NCI-H345 treated with DMSO at 0.1 percent for 48 hours (cell line): Measurements from ENCODE around the gene INTS1.
"Not testable (repeated sequence)": the region's sequence is repeated elsewhere in the genome, so short reads cannot be mapped to it uniquely, and the experiment has no call there.

Experiments used
- DNase-seq: peaks from one replicate; lab custom pipeline; 2025; ENCODE audit not compliant: unreplicated experiment; lab: John Stamatoyannopoulos, UW

The INTS1 gene

DNA sequence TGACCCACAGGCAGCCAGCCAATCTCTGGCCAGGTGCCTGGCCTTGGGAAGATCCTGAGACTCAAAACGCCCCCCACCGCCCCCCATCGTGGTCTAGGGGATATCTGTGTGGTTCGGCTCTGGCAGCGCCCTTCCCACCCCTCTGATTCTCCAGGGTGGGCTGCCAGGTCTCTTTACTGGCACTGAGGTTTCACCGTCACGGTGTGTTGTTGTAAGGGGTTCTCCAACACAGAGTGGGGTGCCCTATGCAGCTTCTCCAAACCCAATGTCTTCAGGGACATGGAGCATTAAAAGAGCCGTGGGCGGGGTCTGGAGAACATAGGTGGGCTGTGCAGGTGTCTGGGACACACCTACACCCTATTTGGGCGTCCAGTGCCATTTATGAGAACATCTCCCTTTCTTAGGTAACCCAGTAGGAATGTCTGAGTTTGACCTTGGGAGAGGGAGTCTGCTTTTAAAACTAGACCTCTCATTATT is 27.8 kb upstream of the INTS1 start:
- DNase-seq = no peak

DNA sequence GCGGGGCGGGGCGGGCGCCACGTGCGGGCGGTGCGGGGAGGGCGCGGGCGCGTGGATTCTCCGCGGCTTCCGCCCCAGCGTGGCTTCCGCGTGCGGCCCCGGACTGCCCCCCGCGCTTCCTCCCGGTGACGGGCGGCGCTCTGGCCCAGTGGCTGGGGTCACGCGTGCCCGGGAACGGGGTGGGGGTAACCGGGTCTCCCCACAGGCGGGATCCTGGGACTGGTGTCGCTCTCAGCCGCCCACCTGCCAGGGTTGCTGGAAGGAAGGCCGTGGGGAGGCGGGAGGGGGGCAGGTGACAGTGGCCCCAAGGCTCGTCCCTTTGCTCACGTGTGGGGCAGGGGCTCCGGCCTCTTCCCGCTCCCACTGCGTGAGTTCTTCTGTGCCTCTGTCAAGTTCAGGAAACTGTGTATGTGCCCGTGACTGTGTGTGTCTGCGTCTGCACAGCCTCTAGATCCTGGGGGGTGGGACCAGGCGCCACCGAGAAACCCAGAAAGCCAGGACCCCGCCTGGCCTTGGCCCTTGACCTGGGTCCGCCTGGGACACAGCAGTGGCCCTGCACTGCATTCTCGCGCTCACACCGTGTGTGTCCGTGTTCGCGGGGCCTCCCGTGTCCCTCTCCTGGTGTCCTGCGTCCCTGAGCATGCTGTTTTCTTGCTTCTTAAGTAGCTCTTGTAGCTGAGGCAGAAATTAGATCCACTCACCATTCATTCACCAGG is 27.2 kb upstream of the INTS1 start:
- DNase-seq = no peak

DNA sequence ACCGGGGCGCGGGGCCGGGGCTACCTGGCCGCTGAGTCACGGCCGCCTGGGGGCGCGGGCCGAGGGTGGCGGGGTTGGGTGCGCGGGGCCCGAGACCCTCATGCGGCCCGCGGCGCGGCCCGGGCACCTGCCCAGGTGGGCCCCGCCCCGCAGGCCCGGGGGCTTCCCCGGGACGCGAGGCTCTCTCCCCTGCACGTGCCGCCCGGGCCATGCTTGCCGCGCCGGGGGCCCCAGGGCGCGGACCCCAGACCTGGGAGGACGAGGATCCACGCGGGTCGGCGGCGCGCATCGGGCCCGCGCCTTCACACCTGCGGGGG is 26.7 kb upstream of the INTS1 start:
- no peak for DNase-seq

DNA sequence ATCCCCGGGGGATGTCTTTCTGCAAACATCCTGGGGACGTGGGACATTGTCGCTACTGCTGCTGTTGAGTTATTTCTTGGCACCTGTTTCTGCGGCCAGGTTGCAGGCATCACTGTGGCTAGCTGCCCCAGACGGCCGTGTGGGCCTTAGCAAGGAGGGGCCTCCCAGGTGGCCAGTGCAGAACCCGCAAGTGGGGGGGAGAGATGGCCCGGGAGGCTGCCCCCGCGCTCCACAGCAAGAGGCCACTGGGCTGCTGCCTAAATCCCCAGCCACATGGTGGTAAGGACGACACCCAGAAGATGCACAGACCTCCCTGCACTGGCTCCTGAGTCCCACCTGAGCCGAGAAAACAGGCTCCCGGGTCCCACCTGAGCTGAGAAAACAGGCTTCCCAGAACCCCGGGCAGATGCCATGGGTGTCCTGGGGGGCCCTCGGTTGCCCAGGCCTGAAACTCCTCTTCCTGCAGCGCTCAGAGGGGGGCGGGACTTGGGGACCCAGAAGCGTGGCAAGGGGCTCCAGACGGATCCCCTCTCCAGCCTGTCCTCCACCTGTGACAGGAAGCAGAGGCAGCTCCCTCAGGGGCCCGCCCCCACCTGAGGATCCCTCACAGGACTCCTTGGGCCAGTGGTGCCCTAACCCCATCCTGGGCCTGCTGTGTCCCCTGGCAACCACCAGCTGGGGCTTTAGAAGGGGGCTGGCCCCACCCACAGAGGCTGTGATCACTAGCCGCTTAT is 25.4 kb upstream of the INTS1 start:
- DNase-seq = no peak

DNA sequence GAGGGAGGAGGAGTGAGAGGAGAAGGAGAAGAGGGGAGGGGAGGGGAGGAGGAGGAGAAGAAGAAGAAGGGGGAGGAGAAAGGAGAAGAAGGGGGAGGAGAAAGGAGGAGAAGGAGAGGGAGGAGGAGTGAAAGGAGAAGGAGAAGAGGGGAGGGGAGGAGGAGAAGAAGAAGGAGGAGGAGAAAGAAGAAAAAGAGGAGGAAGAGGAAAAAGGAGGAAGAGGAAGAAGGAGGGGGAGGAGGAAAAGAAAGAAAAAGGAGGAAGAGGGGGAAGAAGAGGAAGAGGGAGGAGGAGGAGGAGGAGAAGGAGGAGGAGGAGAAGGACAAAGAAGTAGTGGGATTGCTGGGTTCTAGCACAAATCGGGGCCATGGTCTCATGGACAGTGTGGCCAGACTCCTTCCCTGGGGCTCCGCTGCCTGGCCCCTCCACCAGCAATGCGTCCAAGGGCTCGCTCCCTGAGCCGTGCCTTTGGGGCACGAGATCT is 22.1 kb upstream of the INTS1 start:
- DNase-seq = no peak

DNA sequence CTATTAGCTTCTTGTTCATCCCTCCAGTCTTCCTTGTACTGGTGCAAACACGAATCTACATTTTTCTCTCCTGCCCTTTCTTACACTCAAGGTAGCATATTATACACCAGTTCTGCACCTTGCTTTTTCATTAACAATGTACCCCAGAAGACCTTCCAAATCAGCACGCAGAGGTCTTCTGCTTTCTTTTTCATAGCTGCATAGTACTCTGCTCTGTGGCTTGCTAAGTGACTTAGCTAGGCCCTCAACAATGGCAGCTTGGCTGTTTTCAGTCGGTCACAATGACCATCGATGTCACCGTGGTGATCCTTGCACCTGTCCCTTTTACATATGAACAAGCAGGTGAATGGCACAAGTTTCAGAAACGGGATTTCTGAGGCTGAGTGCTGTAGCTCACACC is 21.2 kb upstream of the INTS1 start:
- DNase-seq = no peak

DNA sequence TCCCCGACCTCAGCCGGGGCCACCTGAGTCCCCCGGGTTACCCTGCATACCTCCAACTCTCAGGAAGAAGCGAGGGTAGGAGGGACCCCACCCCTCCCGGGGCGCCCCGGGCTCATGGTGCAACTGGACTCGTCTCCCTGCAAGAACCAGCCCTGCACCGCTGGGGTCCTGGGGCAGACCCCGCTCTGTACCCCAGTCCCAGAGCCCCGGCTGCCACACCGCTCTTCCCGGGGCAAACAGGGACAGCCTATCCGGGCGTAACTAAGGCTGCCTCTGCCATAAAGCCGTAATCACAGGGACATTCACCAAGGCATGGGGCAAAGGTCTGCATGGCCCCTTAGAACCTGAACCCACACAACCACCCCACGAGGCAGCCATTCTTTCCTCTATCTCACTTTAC is 19.7 kb upstream of the INTS1 start:
- no peak for DNase-seq

DNA sequence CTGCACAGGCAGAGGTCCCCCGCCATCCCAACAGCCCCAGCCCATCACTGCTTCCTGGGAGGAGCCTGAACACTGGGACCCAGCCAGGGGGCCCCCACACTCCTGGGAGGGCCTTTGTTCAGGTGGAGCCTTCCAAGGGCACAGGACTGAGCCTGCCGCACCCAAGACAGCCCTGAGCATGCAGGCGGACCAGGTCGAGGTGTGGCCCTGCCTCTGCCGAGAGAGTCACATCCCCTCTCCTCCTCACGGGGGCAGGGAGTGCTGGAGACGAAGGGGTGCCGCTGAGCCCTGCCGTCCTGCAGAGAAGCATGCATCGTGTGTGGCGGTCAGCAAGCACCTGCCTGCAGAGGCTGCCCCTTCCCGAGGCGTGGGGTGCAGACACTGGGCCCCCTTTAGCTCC is 19.0 kb upstream of the INTS1 start:
- no peak for DNase-seq

DNA sequence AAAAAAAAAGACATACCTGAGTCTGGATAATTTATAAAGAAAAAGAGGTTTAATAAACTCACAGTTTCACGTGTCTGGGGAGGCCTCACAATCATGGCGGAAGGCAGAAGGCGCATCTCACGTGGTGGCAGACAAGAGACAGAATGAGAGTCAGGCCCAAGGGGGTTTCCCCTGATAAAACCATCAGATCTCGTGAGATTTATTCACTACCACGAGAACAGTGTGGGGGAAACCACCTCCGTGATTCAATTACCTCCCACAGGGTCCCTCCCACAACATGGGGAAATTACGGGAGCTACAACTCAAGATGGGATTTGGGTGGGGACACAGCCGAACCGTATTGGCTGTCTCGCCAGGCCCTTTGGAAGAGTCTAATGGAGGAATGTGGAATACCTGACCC is 17.3 kb upstream of the INTS1 start:
- DNase-seq = no peak

DNA sequence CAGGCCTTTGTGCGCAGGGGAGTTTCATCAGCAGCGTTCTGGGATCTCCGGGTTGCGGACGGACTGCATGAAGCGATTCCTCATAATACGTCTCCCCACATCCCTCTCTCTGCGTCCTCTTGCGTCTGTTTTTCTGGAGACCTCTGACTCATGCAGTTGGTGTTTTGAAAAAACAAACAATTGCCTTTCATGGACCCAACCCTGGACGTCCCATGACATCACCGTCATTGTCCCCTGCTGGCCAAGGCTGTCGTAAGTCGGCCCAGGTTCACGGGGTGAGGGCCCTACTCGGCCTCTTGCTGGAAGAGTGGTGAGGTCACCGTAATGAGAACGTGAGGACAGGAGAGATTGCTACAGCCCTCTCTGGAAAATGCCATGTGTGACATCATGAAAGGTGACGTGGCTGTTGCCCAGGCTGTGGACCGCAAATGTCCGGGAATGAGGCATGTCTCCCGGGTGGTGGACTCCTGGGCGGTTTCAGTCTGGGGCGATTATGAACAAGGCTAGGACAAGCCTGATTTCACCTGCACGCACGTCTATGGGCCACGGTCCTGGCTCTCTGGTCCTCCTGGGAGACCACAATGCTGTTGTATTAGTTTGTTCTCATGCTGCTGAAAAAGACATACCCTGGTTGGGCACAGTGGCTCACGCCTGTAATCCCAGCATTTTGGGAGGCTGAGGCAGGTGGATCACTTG is 16.5 kb upstream of the INTS1 start:
- no peak for DNase-seq

DNA sequence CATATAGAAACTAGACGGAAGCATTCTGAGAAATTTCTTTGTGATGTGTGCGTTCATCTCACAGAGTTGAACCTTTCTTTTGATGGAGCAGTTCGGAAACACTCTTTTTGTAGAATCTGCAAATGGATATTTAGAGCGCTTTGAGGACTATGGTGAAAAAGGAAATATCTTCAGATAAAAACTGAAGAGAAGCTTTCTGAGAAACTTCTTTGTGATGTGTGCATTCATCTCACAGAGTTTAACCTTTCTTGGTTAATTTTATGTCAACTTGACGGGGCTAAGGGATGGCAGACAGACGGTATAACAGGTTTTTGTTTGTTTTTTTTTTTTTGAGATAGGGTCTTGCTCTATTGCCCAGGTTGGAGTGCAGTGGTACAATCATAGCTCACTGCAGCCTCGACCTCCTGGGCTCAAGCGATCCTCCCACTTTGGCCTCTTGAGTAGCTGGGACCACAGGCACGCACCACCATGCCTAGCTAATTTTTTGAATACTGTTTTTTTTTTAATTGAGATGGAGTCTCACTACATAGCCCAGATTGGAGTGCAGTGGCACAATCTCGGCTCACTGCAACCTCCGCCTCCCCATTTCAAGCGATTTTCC is 15.2 kb upstream of the INTS1 start:
- DNase-seq = not testable (repeated sequence)

DNA sequence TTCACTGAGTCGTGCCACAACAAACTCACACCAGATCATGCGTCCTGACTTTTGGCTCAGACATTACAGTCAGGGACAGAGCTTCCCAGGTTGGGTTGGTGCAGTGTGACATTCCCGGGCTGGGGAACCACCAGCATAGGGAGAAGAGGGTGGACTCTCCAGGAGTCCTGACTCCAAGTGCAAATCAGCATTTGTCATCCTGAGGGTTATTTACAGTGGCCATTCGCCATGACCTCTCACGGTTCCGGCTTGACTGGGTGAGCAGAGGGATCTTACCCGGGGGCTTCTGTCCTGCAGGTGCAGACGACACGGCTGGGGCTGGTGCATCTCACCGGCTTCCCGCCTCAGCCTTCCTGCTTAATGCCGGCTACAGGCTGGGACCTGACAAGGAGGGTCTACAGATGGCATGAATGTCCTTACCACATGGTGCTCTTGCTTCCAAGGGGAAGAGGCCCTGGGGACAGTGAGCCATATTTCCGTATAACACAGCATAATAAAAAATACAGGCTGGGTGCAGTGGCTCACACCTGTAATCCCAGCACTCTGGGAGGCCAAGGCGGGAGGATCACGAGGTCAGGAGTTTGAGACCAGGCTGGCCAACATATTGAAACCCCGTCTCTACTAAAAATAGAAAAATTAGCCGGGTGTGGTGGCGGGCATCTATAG is 12.5 kb upstream of the INTS1 start:
- no peak for DNase-seq

DNA sequence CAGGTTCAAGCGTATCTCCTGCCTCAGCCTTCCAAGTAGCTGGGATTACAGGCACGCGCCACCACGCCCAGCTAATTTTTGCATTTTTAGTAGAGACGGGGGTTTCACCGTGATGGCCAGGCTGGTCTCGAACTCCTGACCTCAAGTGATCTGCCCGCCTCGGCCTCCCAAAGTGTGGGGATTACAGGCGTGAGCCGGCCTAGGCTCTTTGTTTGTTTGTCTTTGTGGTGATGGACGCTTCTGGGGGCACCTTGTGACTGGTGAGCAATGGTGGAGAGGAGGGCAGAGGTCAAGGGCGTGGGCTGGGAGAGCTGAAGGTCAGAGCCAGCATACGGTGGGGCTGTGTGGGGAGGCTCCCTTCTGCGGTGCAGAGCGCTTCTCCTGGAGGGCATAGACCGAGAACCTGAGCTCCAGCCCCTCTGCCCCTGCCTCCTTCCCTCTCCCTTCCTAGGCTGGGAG is 11.3 kb upstream of the INTS1 start:
- not testable (repeated sequence) for DNase-seq

DNA sequence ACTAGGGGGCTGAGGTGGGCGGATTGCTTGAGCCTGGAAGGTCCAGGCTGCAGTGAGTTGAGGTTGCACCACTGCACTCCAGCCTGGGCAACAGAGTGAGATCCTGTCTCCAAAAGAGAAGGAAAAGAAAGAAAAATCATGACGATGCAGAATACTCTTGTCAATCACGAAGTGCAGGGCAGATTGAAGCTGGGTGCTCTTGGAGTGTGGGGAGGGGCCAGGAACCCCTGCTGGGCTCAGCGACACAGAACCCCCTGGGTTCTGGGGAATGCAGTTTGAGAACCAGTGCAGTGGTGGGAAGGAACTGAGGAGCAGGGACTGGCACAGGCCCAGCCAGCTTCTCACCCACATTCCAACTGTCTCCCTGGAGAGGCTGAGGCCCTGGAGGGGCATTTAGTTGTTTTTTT is 10.8 kb upstream of the INTS1 start:
- no peak for DNase-seq

DNA sequence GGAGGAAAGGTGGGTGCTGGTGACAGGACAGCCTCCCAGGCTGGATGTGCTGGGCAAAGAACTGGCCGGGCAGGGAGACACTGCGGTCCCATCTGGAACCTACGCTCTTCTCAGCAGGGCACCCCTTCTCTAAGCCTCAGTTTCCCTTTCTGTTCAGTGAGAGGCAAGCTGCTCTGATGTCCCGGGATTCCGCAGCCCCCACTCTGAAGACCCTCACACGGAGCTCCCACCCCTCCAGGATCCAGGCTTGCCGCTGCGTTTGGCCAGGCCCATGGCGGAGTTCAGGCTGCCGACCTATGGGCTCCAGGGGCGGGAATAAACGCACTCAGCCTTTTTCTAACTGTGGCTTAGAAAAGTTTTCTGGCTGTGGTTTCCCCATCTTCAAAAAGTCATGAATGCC is 10.2 kb upstream of the INTS1 start:
- DNase-seq = no peak

DNA sequence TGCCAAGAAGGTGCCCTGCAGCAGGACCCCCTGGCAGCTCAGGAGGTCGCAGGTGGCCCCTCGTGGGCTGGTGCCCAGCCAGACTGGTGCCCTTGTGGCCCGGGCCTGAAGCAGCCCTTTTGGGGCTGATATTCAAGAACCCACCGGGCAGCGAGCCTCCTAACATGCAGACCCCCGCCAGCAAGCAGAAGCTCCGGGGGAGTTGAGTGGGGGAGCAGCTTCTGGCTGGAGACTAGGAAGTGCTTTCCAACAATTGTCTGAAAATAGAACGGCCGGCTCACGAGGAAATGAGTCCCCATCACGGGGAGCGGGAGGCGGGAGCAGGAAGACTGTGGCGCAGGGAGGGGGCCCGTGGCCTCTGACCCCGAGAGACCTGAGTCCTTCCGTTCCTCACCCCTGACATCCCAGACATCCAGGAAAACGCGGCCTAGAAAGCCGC is 9.5 kb upstream of the INTS1 start:
- DNase-seq = no peak

DNA sequence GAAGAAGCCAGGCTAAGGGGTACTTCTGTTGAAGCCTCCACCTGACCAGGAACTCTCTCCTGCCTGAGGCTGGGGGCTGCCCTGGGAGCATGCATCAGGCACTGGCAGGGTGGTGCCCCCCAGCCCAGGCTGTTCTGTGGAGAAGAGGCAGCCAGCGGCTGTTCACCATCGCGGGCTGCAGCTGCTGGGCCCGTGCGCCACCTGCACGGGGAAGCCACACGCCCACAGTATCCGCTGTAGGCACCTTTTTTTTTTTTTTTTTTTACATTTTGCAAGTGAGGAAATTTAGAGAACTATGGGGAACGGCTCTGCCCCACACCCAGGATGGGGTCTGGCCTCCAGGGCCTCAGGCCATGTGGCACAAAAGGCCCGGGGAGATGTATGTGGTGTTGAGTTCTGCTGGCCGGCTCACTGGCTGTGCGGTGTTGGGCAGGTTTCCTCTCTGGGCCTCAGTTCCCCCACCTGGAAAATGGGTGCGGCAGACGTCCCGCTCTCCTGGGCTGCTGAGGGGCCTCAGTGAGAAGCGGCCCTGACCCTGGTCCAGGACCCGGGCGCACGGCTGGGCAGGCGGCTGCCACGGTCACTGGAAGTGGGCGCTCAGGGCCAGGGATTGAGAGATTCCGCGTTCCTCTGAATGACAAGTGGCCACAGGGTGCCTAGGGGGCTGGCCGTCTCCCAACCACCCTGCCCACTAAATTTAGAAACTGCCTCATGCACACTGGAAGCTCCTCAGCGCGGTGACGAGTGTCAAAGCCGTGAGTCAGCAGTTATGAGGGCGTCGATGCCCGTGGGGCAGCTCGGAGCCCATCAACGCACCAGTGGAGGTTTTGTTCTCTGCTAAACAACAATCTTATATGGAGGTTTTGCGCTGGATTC is 8.8 kb upstream of the INTS1 start:
- DNase-seq = no peak

DNA sequence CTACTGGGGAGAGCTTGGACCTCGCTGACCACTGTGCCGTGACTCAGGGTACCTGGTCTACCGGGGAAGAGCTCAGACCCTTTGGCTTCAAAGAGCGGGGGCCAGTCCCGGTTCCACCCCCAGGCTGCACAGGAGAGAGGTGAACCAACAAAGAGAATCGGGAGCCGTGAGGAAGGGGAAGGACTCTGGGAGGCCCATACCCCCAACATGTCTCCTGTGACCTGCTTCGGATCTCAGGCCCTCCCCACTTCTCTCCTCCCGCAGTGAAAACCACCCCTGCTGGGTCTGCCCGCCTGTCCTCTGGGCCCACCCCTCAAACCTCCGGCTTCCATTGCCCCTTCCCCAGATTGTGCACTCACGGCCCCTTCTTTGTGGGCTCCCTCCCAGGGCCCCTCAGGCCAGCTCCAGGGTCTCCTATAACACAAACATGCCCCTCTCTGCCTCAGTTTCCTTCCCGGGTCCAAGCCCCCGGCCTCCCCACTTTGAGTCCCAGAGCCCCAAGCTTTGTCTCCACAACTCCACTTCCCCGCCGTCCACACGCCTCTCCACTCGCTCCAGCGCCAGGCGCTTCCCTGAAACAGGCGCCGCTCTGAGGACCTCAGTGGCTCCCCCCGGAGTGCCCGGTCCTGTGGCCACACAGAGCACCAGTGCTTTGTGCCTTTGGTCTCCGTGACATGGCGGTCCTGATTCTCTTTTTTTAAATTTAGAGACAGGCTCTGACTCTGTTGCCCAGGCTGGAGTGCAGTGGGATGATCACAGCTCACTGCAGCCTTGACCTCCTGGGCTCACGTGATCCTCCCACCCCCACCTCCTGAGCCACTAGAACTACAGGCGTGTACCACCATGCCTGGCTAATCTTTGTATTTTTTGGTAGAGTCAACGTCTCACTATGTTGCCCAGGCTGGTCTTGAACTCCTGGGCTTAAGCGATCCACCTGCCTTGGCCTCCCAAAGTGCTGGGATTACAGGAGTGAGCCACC is 7.5 kb upstream of the INTS1 start:
- no peak for DNase-seq

DNA sequence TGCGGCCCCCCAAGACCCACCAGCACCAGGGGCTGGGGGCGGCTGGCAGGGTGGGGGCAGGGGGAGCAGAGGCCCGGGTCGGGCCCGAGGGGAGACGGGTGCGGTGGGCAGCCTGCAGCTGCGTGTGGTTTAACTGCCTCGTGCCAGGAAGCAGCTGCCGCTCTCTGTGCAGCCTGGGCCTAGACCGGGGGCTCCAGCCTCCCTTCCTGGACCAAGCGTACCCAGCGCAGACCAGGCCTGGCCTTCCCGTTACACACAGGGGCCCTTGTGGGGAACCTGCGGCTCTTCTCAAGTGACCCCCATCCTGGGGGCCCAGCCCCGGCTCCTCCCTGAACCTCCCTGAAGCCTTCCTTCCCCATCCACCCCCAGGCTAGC is 6.6 kb upstream of the INTS1 start:
- no peak for DNase-seq
